Measurements from ENCODE around the gene CTSD. TPM values are rescaled to one million over a fixed set of nuclear protein-coding genes. Genes with fewer than 3 reads are reported as not detected.

The CTSD gene
- total RNA-seq, 2 experiments from 2014 or later: 140 to 154 TPM

GRCh38 chr11:1779806-1780699 is 16.3 kb upstream of the CTSD start:
- ChIA-PET CTCF (interaction anchor here (1.0 to 1.1 kb wide), 3 partner anchors 9 to 36 kb away, joined by 3 read pairs; no protein-coding TSS in a partner anchor), POLR2A (no interaction called here)
- H3K9me3 Mint-ChIP-seq: no peaks in the 10 kb centered on the region
- DNase-seq: no peak
- peaks cover 3% of the 10 kb centered on the region for H3K27me3 Mint-ChIP-seq
- no peak overlapping the region for H3K27ac Mint-ChIP-seq
- no peaks in the 10 kb centered on the region for H3K36me3 Mint-ChIP-seq (ENCODE audit: low read depth)
- no peaks in the 10 kb centered on the region for H3K4me1 Mint-ChIP-seq
- no peak overlapping the region for H3K4me3 Mint-ChIP-seq

DNA sequence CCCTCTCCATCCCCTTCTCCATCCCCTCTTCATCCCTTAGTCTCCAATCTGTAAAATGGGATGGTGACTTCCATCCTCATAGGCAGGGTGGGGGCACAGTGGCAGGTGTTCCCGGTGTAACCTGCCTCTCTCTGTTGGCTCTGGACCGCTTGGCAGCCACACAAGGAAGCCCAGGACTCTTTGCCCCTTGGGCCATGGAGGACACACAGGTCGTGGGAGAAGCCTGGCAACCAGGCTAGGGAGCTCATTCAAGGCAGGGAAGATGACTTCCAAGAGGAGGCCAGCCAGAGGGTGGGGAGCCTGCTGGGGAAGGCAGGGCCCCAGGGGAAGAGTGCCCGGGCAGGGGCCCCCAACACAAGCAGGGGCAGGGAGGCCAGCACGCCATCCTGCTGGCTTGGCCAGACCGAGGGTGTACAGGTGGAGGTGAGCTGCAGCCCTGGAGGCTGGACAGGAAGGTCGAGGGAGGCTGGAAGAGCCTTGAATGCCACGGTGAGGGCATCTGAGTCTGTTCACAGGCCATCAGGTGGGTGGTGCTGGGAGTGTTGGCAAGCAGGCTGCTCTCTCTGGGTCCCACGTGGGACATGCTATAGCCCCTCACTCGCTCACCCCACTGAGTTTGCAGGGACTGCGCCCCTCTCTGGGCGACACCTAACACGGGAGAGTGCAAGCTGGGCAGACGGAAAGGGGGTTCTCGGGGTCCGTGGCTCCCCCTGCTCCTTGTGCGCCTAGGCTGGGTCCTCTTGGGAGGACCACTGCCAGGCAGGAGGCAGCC is 15.5 kb upstream of the CTSD start:
- Mint-ChIP-seq H3K9me3 (no peaks in the 10 kb centered on the region), H3K27me3 (peaks cover 3% of the 10 kb centered on the region), H3K4me1 (no peaks in the 10 kb centered on the region), H3K4me3 (no peak overlapping the region), H3K27ac (peak overlapping the region; percentile 17), H3K36me3 (ENCODE audit: low read depth) (no peaks in the 10 kb centered on the region)
- no peak for DNase-seq
- ChIA-PET CTCF (no interaction called here), POLR2A (no interaction called here)

DNA sequence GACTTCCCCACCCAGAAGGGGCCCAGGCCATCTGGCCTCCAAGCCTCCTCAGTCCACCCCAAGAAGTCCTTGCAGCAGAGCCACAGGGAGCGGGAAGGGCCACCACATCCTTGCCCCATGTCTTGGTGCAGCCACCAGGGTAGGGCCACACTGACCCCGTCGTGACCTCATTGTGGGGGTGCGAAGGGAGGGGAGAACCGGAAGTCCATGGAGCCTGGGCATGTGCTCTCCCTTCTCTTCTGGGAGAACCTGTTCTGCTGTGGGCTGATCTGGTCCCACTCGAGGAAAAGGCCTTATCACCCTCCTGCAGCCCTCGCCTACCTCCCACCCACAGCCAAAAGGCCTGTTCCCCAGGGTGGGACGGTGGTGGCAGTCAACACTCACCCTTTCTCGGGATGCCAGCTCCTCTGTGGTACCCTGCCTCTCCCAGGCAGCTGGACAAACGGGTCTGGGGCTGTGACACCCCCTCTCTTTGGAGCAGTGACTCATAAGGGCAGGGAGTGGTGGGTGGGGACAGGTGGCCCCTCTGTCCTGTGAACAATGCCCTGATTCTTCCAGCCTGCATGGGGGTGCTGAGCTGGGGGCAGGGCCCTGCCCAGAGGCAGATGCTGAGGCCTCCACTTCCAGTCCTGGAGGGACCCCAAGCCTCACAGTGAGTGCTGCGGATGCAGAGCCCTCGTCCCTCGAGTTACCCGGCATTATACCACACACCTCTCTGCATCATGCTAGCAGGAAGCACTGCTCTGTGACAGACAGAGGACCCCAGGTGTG is 14.6 kb upstream of the CTSD start:
- POLR2A ChIA-PET: no interaction called here
- Mint-ChIP-seq H3K9me3 (no peaks in the 10 kb centered on the region), H3K27ac (no peak overlapping the region), H3K27me3 (peaks cover 3% of the 10 kb centered on the region), H3K4me3 (no peak overlapping the region), H3K36me3 (ENCODE audit: low read depth) (no peaks in the 10 kb centered on the region), H3K4me1 (peaks cover 6% of the 10 kb centered on the region)
- CTCF ChIA-PET: interaction anchor here (0.6 to 1.0 kb wide), 3 partner anchors 12 to 40 kb away, joined by 3 to 5 read pairs (median 3); no protein-coding TSS in a partner anchor
- DNase-seq: no peak

DNA sequence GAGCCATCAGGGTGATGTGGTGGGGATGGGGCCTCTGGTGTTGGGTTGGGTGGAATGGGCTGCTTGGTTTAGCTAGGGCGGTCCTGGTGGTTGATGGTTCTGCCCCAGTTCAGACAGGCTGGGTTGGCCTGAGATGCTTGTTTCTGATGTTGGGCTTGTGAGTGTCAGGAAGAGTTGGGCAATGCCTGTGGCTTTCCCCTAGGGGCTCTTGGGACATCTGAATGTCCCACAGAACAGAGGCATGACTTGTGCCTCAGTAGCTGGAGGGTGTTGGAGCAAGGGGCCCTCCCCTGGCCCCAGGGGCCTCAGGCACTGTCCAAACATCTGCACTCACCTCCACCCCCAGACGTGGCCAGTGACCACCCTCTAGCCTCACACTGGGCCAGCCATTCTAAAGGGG is 14.0 kb upstream of the CTSD start:
- ChIA-PET POLR2A (no interaction called here), CTCF (interaction anchor here (0.6 to 1.0 kb wide), 3 partner anchors 12 to 39 kb away, joined by 3 to 5 read pairs (median 3); no protein-coding TSS in a partner anchor)
- Mint-ChIP-seq H3K27ac (no peak overlapping the region), H3K36me3 (ENCODE audit: low read depth) (no peaks in the 10 kb centered on the region), H3K27me3 (peaks cover 3% of the 10 kb centered on the region), H3K9me3 (no peaks in the 10 kb centered on the region), H3K4me3 (no peak overlapping the region), H3K4me1 (peaks cover 9% of the 10 kb centered on the region)
- DNase-seq: no peak

GRCh38 chr11:1776944-1777715 is 13.4 kb upstream of the CTSD start:
- POLR2A ChIA-PET: no interaction called here
- Mint-ChIP-seq H3K27me3 (peaks cover 3% of the 10 kb centered on the region), H3K36me3 (ENCODE audit: low read depth) (no peaks in the 10 kb centered on the region), H3K4me3 (no peak overlapping the region), H3K9me3 (no peaks in the 10 kb centered on the region), H3K27ac (no peak overlapping the region), H3K4me1 (peaks cover 15% of the 10 kb centered on the region)
- DNase-seq: no peak
- CTCF ChIA-PET: interaction anchor here (0.9 to 1.0 kb wide), 2 partner anchors 11 to 29 kb away, joined by 3 to 5 read pairs; no protein-coding TSS in a partner anchor

DNA sequence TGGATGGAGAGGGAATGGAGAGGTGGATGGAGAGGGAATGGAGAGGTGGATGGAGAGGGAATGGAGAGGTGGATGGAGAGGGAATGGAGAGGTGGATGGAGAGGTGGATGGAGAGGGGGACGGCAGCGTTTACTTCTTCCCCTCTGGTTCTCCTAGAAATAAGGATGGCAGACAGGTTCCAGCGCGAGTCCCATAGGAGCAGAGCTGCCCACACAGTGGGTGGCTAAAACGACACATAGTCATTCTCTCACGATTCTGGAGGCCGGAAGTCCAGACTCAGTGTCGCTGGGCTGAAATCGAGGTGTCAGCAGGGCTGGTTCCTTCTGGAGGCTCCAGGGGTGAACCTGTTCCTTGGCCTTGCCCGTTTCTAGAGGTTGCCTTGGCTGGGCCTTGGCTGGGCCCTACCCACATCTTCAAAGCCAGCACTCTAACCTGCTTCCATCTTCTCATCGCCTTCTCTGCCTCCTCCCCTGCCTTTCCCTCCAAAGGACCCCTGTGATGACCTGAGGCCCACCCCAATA is 12.7 kb upstream of the CTSD start:
- no peaks in the 10 kb centered on the region for H3K9me3 Mint-ChIP-seq
- peaks cover 20% of the 10 kb centered on the region for H3K4me1 Mint-ChIP-seq
- CTCF ChIA-PET: no interaction called here
- POLR2A ChIA-PET: no interaction called here
- DNase-seq: no peak
- no peaks in the 10 kb centered on the region for H3K36me3 Mint-ChIP-seq (ENCODE audit: low read depth)
- no peak overlapping the region for H3K27ac Mint-ChIP-seq
- no peak overlapping the region for H3K4me3 Mint-ChIP-seq
- peaks cover 4% of the 10 kb centered on the region for H3K27me3 Mint-ChIP-seq

GRCh38 chr11:1774886-1775285 is 11.2 kb upstream of the CTSD start:
- peaks cover 28% of the 10 kb centered on the region for H3K4me1 Mint-ChIP-seq
- CTCF ChIA-PET: no interaction called here

GRCh38 chr11:1773994-1774550 is 10.3 kb upstream of the CTSD start:
- ChIA-PET POLR2A (no interaction called here), CTCF (interaction anchor here (0.5 to 0.9 kb wide), 3 partner anchors 21 to 646 kb away, joined by 3 read pairs; no protein-coding TSS in a partner anchor)
- DNase-seq: no peak
- H3K9me3 Mint-ChIP-seq: no peaks in the 10 kb centered on the region
- no peak overlapping the region for H3K27ac Mint-ChIP-seq
- no peak overlapping the region for H3K4me3 Mint-ChIP-seq
- peaks cover 33% of the 10 kb centered on the region for H3K4me1 Mint-ChIP-seq
- H3K27me3 Mint-ChIP-seq: peaks cover 4% of the 10 kb centered on the region
- no peaks in the 10 kb centered on the region for H3K36me3 Mint-ChIP-seq (ENCODE audit: low read depth)

More at GRCh38 chr11:1774886-1775285, 11.2 kb upstream of the CTSD start:
- H3K4me3 Mint-ChIP-seq: no peak overlapping the region
- H3K9me3 Mint-ChIP-seq: no peaks in the 10 kb centered on the region
- POLR2A ChIA-PET: no interaction called here
- DNase-seq: no peak
- H3K27ac Mint-ChIP-seq: no peak overlapping the region
- H3K36me3 Mint-ChIP-seq (ENCODE audit: low read depth): no peaks in the 10 kb centered on the region
- H3K27me3 Mint-ChIP-seq: peaks cover 4% of the 10 kb centered on the region

GRCh38 chr11:1773131-1773993 is 9.6 kb upstream of the CTSD start:
- no peak for DNase-seq

DNA sequence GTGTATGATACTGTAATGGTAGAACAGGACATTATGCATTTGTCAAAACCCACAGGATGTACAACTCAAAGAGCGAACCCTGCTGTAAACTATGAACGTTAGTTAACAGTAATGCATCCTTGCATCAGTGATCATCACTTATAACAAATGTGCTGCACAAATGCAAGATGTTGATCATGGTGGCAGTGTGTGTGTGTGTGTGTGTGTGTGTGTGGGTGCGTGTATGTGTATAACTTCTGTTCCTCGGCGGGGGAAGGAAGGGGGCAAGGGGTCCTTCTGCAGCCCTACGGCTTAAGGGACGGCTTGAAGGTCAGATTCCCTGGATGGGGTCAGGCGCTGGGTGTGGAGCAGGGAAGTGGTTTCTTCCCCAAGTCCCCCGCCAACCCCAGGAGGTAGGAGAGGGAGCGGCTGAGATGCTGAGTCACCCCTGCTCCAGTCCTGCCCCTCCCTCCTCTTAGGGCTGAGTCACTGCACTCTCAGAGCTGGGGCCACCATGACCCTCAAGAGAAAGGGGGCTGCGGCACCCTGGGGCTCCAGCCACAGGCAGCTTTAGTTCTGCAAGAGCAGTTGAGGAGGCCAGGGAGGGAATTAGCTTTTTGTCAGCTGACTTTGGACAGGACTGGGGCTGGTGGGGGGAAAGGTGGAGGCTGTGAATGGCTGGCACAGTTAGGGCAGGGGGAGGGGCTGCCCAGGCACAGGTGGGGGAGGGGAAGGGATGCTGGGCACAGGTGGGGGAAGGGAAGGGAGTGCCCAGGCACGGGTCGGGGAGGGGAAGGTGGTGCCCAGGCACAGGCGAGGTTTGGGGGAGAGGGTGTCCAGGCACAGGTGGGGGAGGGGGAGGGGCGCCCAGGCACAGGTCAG is 8.8 kb upstream of the CTSD start:
- Mint-ChIP-seq H3K36me3 (ENCODE audit: low read depth) (no peaks in the 10 kb centered on the region), H3K4me3 (no peak overlapping the region), H3K27ac (peak overlapping the region; percentile 85), H3K27me3 (peaks cover 4% of the 10 kb centered on the region), H3K9me3 (no peaks in the 10 kb centered on the region), H3K4me1 (peaks cover 33% of the 10 kb centered on the region)
- ChIA-PET CTCF (interaction anchor here (0.6 to 2.0 kb wide), 5 partner anchors 9 to 110 kb away, joined by 3 to 4 read pairs (median 4); partner anchors contain the start of gene CTSD), POLR2A (interaction anchor here (0.6 kb wide), 1 partner anchor 120 kb away, joined by 3 read pairs; no protein-coding TSS in a partner anchor)
- DNase-seq: peak; percentile 40

More at GRCh38 chr11:1773131-1773993, 9.6 kb upstream of the CTSD start:
- H3K27me3 Mint-ChIP-seq: peaks cover 4% of the 10 kb centered on the region
- peak overlapping the region; percentile 71 for H3K27ac Mint-ChIP-seq
- H3K36me3 Mint-ChIP-seq (ENCODE audit: low read depth): no peaks in the 10 kb centered on the region
- no peak overlapping the region for H3K4me3 Mint-ChIP-seq
- CTCF ChIA-PET: interaction anchor here (0.5 to 2.0 kb wide), 4 partner anchors 9 to 52 kb away, joined by 3 to 4 read pairs (median 4); partner anchors contain the start of gene CTSD
- peaks cover 33% of the 10 kb centered on the region for H3K4me1 Mint-ChIP-seq
- POLR2A ChIA-PET: no interaction called here
- H3K9me3 Mint-ChIP-seq: no peaks in the 10 kb centered on the region
